AG10803 (cell line): Measurements from ENCODE around the gene DEDD2.

Experiments used
- DNase-seq: peaks from one replicate; pipeline ENCODE4 v3.0.0; 2010; ENCODE audit warnings: low read depth
- H3K4me3 ChIP-seq: 2 replicates; pipeline ENCODE4 v1.5.1; 2011; ENCODE audit warnings: mild to moderate bottlenecking, low read length, control low read depth
- TF ChIP-seq, protein P1 (sequence below): conservative IDR thresholded peaks from 2 replicates; pipeline ENCODE4 v1.5.1; 2011; ENCODE audit warnings: mild to moderate bottlenecking, low read length, control low read depth, inconsistent platforms

Gene DEDD2

DNA sequence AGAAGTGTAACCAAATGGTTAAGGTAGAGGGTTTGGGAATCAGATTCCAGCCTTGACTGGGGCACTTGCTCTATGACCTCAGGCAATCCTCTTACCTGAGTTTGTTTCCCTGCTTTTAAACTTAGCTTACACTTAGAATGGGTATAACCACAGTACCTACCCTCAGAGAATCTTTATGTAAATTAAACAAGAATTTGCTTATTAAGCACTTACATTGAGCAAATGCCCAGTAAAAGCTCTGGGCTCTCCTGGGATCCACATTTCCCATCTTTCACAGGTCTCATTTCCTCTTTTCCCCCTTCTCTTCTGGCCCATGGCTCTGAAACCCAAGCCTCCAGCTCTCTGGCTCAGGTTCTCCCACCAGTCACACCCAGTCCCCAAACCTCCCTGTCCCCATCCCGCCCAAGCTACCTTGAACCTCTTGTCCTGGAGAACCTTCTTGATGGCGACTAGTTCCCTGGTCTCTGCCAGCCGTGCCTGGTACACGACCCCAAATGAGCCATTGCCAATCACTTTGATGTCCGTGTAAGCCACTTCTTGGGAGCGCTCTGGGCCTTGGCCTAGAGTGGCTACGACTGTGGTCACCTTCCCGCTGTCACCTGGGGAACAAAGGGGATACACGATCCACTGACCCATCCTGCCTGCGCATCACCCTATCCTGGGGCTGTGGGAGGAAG, 22.2 kb upstream of the DEDD2 start:
- no peak for DNase-seq
- TF ChIP-seq, protein P1, sequence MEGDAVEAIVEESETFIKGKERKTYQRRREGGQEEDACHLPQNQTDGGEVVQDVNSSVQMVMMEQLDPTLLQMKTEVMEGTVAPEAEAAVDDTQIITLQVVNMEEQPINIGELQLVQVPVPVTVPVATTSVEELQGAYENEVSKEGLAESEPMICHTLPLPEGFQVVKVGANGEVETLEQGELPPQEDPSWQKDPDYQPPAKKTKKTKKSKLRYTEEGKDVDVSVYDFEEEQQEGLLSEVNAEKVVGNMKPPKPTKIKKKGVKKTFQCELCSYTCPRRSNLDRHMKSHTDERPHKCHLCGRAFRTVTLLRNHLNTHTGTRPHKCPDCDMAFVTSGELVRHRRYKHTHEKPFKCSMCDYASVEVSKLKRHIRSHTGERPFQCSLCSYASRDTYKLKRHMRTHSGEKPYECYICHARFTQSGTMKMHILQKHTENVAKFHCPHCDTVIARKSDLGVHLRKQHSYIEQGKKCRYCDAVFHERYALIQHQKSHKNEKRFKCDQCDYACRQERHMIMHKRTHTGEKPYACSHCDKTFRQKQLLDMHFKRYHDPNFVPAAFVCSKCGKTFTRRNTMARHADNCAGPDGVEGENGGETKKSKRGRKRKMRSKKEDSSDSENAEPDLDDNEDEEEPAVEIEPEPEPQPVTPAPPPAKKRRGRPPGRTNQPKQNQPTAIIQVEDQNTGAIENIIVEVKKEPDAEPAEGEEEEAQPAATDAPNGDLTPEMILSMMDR, result no peak
- no peak overlapping the region for H3K4me3 ChIP-seq

DNA sequence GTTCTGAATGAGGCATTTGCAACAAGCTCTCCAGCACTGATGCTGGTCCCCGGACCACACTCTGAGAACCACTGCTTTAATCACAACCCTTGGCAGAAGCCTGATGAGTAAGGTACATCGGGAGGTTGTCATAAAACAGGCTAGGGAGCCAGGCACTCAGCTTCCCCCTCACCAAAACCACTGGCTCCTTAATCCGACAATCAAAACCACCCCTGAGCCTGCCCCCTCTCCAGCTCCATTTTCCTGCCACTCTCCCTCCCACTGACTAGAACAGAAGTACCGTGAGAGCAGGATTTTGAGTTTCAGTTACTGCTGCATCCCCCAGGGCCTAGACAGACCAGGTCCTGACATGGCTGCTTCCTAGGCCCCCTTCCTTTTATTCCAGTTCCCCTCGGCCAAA, 17.7 kb upstream of the DEDD2 start:
- no peak for DNase-seq
- no peak overlapping the region for H3K4me3 ChIP-seq
- TF ChIP-seq, protein P1, result no peak

DNA sequence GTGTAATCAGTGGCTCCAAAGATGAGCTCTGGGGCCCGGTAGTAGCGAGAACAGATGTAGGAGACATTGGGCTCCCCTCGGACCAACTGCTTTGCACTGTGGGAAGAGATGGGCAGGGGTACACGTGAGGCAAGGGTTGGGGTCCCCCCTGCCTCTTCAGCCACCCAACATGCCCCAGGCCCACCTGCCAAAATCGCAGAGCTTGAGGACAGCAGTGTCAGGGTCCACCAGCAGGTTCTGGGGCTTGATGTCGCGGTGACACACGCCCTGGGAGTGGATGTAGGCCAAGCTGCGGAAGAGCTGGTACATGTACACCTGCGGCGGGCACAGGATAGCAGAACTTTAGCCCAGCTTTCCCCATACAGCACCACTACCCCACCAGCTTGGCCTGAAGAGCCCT, 16.9 kb upstream of the DEDD2 start:
- no peak overlapping the region for H3K4me3 ChIP-seq
- DNase-seq, result no peak
- TF ChIP-seq, protein P1, result no peak

DNA sequence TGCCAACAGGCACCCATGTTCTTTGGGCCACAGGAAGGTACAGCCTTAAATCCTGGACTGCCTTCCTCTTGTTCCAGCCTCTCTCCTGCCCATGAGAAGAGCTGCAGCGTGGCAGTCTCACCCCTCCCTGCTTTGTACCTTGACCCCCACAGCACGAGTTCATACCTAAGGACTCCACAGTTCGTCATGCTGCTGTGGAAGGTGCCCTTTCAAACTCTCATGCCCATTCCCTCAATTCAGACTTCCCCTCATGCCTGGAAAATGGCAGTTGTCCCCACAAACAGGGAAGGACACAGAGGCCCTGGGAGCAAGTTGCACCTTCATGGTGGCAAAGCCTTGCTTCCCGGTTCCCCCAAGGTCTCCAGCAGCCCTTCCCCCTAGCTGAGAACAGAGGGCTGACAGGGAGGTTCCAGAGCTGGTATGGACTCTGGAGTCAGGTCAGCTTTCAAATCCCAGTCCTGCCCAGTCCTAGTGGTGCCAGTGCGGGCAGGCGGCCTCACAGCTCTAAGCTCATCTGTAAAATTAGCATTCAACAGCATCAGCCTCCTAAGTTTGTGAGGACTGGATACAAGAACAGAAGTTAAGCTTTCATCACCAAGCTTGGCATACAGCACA, 16.3 kb upstream of the DEDD2 start:
- TF ChIP-seq, protein P1, result no peak
- DNase-seq, result no peak
- no peak overlapping the region for H3K4me3 ChIP-seq

DNA sequence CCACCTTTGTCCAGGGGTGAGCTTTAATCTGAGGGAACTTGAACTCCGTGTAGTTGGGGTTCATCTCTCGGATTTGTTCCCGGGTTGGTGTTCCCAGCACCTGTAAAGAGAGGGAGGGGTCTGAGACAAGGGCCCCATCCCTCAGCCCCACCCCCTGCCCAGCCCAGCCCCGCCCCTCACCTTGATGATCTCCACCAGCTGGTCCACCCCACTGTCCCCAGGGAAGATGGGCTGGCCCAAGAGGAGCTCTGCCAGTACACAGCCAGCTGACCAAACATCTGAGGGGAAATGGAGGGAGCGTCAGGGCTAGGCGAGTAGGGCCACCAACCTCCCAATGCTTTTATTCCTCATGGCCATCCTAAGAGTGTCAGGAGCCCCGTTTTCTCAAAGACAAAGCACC, 15.6 kb upstream of the DEDD2 start:
- H3K4me3 ChIP-seq, result no peak overlapping the region
- no peak for DNase-seq
- TF ChIP-seq, protein P1, result no peak

DNA sequence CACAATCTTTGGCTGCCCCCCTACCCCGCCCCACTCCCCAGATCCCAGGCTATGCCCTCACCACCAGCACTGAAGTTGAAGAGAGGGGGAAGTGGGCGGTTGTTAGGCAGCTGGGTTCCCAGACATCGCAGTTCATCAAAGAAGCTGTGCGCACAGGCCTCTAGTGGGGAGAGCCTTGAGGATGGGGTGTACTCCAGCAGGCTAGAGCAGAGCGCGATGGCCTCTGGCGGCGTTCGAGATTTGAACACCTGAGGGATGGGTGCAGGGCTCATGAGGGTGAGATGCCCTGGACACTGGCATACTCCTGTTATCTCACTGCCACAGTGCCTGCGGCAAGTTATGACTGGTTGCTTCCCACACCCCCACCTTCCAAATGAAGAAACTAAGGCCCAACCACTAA, 15.0 kb upstream of the DEDD2 start:
- TF ChIP-seq, protein P1, result no peak
- DNase-seq, result no peak
- H3K4me3 ChIP-seq, result no peak overlapping the region

DNA sequence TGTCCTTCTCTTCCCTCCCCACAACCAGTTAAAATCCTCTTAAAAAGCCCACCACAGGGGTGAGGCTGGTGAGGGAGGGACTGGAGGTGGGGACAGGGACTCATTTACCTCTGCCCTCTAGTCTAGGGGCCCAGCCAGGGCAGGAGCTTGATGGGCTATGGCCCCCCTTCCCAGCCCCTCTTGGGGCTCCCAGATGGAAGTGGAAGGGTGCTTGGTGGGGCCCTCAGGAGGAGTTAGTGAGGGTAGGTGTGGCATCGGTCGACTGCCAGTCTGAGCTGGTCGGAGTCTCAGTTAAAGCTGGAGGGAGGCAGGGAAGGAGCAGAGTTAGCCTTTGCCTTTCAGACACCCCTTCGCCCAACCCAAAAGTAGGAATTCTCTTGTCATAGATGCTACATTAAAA, 13.1 kb upstream of the DEDD2 start:
- TF ChIP-seq, protein P1, result no peak
- no peak overlapping the region for H3K4me3 ChIP-seq
- no peak for DNase-seq
